DMS53 treated with DMSO at 0.1 percent for 48 hours (cell line): ENCODE results near the gene ZNF582.
"Not testable (repeated sequence)": the region's sequence is repeated elsewhere in the genome, so short reads cannot be mapped to it uniquely, and the experiment has no call there.

ENCODE experiments used
- DNase-seq: peaks from one replicate; lab custom pipeline; 2025; ENCODE audit not compliant: unreplicated experiment; lab: John Stamatoyannopoulos, UW

Gene ZNF582

GRCh38 chr19:56355517-56355916 is 37.8 kb downstream of the ZNF582 start:
- DNase-seq, result no peak

GRCh38 chr19:56351208-56351607 is 42.1 kb downstream of the ZNF582 start:
- DNase-seq, result no peak

- peak; percentile 30 for DNase-seq
Observed at GRCh38 chr19:56350416-56351045, 42.8 kb downstream of the ZNF582 start.

- no peak for DNase-seq
Observed at GRCh38 chr19:56348289-56348877, 45.0 kb downstream of the ZNF582 start.

GRCh38 chr19:56347163-56347778 is 46.1 kb downstream of the ZNF582 start:
- DNase-seq, result no peak

GRCh38 chr19:56341948-56342347 is 51.4 kb downstream of the ZNF582 start:
- DNase-seq, result no peak

GRCh38 chr19:56339031-56339430 is 54.3 kb downstream of the ZNF582 start:
- DNase-seq, result not testable (repeated sequence)

- not testable (repeated sequence) for DNase-seq
Observed at GRCh38 chr19:56337077-56337476, 56.3 kb downstream of the ZNF582 start.

GRCh38 chr19:56335371-56335770 is 58.0 kb downstream of the ZNF582 start:
- not testable (repeated sequence) for DNase-seq

GRCh38 chr19:56333506-56333905 is 59.8 kb downstream of the ZNF582 start:
- peak; percentile 57 for DNase-seq
